GM18508 (cell line): ENCODE data around the gene COL16A1.

Experiments
- ATAC-seq: cut with Tn5 transposase; IDR thresholded peaks from one replicate; pipeline ENCODE4 v1.9.1; 2021; ENCODE audit warnings: moderate number of reproducible peaks; ENCODE audit not compliant: insufficient read depth, unreplicated experiment

Gene COL16A1

DNA sequence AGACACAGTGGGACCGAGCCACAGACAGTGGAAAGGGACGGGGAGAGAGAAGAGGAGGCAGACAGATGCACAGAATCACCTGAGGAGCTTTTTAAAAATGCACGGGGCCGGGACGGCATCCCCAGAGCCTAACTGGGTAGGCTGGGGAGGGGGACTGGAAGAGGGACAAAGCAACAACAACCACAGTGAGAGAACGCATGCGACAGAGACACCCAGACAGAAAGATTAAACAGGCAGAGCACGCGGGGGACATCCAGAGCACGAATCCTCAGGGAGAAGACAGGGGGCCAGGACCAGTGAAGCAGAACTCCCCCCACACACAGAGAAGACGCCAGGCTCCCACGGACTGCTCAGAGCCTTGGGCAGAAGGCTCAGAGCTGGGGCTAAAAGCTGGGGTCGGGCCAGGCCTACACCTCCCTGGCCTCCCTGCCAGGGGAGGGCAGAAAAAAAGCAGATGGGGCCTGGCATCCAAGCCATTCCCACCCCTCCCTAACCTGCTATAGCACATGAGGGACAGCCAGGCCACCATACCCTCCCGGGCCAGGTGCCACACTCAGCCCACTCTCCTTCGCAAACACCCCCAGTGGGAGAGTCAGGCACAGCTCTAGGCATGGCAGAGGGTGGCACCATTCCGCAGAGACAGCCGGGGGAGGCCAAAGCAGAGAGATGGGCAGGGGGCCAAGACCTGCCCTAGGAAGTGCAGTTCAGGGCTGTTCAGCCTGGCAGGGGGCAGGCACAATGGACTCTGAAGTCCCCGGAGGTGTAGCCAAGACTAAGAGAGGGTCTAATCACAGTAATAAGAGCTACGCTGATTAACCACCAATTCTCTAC is 29.8 kb upstream of the COL16A1 start:
- ATAC-seq = no peak

DNA sequence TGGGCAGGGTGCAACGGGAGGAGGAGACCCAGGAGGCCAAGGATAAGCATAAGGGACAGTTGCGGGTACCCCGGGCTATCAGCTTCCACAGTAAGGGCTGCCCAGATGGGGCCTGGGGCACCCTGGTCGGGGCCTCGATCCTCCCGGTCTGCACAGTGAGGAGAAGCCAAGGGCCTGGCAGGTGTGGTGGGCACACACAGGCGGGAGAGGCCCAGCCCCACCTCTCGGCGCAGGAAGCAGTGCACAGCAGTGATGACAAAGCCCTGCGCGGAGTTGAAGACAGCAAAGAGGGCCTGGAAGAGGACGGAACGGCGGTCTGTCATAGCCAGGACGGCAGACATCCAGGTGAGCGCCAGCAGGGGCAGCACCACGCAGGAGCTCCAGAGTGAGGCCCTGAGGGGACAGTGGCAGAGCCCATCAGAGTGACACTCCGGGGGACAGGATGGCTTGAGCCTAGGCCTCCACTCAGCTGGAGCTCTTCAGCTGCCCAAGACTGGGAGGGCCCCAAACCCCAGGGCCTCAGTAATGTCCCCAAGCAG is 29.0 kb upstream of the COL16A1 start:
- ATAC-seq = no peak

DNA sequence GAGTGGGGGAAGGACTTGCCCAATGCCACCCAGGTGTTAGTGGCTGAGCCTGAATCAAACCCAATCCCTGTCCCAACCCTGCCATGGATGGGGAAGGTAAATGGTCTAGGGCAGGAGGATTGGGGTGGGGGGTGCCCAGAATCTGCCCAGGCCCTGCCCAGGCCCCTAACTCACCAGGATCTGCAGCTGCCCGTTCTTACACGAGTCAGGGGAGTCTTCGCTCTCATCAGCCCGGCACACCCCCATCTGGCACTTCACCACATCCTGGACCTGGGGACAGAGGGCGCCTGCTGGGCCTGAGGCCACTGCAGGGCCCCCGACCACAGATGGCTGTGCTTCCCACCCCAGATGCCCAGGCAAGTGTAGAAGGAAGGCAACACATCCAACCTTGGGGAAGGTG is 28.5 kb upstream of the COL16A1 start:
- ATAC-seq = no peak

DNA sequence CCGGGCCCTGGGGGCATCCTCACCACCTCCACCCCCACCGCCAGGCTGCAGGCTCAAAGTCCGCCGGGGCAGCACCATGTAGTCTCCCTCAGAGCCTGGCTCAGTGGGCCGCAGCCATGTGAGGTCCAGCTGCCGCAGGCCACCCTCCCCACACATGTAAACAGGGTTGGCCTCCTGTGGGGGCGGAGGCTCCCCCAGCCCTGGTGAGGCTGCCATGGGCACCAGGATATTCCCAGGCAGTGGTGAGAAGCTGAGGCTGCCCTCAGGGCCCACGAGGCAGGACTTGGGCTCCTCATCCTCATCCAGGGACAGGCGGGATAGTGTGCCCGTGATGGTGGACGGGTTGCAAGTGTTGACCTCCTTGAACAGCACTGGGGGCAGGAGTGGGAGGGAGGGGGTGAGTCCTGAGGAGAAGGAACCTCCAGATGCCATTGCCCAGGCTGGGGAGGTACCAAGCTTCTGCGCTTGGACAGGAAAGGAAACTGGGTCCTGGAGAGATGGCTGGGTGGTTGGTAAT is 27.3 kb upstream of the COL16A1 start:
- ATAC-seq = no peak

DNA sequence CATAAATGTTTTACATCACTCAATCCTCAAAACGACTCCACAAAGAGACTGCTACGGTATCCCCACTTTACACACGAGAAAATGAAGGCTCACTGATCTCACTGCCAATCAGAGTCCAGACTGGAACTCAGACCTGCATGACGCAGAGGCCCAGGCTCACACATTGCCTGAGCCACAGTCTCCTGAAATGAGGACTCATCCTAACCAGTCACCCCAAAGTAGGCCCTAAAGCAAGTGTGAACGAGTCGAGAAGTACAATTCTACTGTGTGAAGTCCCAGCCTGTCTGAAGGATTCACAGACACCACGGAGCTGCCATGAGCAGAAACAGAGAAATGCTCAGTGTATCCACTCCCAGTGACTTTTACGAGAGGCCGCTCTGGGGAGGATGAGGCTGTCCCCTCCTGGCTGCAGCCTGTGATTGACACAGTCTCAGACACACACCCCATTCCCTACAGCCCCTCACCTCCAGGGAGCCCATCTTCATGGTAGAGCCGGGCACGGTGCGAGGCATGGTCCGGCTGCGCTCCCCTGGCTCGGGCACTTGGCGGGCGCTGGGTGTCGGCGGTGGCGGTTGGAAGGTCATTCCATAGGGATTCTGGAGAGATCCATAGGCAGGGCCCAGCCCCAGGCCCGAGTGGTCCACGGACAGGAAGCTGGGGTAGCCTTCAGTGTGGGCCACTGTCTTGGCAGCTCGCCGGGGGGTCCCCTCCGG is 26.7 kb upstream of the COL16A1 start:
- no peak for ATAC-seq

DNA sequence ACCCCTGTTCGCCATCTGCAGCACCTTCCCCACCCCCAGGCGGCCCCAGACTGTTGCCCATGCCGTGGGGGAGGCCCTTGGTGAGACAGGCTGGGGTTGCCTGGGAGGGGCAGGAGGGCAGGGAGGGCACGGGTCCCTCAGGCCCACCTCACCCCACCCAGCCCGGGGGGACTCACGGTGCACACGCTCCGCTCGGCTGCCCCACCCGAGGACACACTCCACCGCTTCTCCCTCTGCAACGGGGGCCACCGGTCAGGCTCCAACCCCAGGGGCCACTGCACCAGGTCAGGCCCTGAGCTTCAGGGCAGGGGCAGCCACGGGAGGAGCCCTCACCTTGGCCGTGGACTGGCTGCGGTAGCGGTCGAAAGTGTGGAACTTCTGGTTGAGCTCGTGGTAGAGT is 24.0 kb upstream of the COL16A1 start:
- ATAC-seq = no peak

DNA sequence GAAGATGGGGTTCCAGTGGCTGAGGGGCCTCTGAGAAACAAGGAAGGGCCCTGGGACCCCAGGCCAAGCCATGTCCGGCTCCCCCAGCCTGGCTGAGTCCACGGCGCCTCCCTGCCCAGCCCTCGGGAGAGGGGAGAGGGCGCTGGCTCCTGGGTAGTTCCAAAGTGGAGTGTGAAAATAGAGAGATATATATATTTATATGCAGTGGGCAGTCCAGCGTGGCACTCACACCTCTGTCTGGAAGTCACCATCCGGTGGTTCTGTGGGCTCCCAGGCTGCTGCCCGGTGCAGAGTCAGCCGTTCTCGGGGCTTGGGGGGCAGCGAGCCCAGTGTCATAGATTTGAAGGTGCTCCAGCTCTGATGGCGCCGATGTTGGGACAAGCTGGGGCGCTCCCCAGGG is 23.4 kb upstream of the COL16A1 start:
- no peak for ATAC-seq

DNA sequence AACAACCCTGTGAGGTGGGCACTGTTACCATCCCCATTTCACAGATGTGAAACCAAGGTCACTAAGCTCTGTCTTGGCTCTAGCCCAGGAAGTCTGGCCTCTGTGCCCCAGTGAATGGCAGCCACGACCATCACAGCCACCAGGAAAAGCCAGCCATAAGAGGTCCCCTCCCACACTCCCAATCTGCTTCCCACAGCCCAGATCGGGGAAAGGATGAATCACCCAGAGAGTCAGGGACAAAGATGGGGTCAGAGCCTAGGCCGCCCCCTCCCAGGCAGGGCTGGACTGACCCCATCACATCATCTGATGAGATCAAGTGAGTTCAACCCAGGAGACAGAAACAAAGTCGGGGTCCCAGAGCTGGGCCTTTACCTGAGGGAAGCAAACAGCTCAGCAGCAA is 22.9 kb upstream of the COL16A1 start:
- ATAC-seq = no peak

DNA sequence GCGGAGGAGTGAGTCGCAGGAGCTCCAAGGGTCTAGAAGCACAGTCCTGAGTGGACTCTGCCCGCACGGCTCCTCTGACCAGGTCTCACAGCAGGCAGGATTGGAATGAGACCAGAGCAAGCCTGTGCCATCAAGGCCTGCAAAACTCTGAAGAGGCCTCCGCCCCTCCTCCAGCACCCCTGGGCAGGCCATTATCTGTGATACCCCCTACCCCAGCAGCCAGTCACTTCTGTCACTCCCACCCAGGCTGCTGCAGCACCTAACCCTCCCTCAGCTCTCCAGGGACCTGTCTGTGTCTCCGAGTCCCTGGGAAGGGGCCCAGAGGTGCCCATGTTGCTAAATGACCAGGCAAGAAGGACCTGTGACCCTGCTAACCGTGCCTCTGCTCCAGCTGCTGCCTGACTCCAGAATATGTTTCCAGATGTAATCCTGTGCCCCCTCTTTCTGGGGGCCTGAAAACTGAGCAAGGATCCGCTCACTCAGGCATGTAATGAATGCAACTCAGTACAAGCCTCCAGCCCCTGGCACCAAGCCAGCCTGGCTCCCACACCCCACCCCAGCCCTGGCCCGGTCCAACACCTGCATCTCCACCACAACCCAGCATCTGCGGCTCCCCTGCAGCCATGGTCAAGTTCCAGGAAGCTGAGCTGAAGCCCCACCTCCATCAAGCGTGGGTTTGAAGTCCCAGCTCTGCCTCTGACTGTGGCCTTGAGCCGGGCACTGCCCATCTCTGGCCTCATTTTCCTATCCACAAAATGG is 22.1 kb upstream of the COL16A1 start:
- no peak for ATAC-seq

DNA sequence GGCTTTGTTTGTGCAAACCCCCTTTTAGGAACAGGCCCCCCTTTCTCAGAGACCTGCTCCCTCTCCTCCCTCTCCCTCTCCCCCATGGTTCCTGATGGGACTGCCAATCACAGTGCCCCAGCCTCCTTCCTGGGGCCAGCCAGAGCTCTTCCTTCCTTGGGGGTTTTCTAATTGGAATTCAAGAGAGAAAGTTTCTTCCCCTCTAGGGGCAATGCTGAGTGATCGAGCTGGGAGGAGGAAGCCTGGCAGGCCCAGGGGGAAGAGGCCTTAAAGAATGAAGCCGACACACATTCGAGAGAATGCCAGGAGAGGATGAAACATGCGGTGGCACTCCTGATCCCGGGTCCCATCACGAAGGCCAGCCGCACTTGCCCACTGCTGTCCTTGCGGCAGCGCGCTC is 21.3 kb upstream of the COL16A1 start:
- ATAC-seq = no peak

DNA sequence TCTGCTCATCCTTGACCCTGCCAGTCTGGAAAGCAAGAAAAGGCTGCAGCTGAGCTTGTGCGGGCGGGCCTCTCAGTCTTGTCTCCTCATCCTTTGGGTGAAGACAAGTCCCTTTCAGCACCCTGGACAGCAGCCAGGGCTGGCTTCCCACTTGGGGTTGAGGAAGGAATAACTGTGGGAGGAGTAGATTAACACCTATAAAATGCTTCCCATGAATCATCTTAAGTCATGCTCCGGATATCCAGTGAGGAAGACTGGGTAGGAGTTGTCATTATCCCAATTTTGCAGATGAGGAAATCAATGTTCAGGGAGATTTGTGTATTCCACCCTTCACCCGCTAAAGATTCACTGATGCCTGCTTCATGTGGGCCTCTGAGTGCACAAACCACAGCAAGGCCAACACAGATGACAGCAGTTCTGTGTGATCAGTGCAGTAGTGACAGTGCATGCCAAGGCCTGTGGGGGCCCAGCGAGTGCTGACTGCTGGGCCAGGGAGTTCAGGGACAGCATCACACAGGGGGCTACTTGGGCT is 20.1 kb upstream of the COL16A1 start:
- no peak for ATAC-seq

DNA sequence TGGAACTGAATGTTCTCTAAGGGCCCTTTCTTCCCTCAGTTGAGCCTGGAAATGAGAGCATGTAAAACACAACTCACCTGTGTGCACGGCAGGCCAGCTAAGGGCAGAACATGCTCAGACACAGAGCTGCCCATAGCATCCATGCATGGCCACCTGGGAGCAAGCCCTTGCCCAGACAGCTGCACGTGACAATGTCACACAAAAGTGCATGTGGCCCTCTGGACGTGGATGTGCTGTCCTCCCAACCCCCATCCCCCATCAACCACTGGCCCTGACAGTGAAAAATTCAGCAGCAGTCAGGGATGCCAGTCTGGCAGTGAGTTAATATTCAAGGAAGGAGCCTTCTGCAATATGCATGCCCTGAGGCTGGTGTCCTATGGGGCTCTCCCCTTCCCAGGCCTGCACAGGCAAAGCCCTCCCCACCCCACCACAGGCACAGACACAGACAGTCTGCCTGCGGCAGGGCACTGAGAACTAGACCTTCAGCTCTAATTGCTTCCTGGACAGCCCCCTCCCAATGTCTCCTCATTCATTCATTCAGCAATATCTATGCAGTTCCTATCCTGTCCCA is 14.6 kb upstream of the COL16A1 start:
- no peak for ATAC-seq

DNA sequence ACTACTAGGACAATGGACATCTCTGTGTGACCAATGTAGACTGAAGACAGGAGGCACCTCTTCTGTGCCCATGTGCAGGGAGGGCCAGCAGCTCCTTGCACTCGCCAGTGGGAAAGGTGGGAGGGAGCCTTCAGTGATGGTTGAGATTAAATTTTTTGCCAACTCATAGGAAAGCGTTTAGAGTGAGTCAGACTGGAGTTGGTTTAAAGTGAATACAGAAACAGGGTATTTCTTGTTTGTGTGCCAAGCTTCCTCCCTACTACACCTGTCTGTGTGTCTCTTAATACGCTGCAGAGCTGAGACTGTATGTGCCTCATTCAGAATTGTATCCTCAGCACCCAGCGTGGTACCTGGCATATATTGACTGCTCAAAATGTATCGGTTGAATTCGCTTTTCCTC is 13.5 kb upstream of the COL16A1 start:
- no peak for ATAC-seq

DNA sequence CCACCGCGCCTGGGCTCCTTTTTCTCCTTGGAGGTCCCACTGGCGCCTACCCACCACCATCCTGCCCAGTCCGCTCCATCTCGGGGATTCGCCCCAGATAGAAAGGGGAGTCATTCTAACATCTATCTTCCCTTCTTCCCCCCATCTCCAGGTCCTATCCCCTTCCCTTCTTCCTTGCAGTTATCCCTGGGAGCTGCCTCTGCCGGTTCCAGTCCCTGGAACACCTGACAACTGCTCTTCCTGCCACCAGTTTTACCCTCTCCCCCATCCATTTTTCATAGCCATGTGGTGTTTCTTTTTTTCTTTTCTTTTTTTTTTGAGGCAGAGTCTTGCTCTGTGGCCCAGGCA is 12.0 kb upstream of the COL16A1 start:
- ATAC-seq = no peak

DNA sequence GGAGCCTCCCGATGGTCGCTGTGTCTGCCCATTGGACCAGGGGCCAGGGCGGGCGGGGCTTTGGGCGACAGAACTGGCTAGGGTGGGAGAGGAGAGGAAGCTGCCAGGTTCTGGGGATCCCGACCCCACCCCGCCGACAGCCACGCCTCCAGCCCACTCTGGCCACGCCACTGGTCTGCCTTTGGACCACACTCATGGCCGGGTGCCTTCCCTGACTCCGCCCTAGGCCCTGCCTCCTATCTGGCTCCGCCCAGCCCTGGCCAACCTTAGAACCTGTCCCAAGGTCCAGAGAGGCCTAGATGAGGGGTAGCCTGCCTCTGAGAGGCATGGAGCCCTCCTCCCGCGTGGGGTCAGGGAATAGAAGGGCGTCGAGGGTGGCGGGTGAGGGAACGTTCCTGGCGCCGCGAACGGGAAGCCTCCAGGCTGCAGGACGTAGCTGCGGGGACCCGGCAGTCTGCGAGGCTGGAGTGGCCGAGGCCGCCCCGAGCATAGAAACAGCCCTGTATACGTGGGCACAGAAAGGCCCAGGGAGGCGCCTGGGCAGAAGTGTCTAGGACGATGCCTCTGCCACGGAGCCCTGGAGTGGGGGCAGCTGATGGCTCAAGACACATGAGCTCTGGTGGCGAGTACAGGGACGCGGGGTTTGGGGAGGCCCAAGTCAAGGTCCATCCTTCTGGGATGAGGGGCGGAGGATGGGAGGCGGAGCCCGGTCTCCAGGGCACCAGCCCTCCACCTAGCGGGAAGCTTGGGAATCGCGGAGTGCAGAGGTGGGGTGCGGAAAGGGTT is 11.5 kb upstream of the COL16A1 start:
- ATAC-seq = no peak

DNA sequence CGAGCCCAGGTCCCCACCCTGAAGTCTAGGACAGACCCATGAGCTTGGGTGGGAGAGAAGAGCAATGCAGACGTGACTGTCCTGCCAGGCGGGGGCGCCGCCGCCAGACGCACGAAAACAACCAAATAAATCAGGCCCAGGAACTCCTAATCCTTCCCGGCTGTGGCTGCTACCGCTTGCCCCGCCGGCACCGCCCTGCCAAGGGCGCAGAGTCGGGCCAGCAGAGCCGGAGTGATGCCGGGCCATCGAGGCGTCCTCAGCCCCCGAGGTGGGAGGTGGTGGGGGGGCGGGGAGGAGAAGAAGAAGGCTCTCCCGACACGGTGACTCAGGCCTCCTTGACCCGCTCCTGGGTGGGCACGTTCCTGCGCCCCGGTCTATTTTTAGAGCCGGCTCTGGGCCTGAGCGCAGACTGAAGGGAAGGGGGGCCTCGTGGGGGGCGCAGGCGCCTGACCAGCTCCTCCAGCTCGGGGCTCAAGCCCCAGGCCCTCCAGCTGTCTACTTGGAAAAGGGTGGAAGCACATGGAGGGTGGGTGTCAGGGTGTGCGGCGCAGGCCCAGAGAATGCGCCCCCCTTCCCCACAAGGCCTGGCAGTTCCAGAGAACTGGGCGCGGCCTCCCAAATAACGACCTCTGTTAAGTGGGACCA is 10.7 kb upstream of the COL16A1 start:
- no peak for ATAC-seq

DNA sequence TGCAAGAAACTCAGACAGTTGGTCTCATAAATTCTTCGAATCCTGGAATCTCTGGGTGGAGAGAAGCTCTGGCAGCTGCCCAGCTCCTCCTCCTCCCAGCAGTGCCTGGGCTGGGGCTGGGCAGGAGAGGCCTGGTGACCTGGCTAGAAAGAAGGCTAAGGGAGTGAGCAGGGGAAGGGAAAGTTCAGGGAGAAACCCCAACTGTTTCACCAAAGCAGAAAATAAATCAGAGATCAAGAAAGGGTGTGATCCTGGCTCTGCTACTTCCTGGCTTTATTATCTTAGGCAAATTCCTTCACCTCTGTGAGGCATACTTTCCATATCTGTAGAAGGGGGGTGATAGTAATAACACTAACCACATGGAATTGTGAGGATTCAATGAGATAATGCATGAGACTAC is 8.8 kb upstream of the COL16A1 start:
- ATAC-seq = no peak

DNA sequence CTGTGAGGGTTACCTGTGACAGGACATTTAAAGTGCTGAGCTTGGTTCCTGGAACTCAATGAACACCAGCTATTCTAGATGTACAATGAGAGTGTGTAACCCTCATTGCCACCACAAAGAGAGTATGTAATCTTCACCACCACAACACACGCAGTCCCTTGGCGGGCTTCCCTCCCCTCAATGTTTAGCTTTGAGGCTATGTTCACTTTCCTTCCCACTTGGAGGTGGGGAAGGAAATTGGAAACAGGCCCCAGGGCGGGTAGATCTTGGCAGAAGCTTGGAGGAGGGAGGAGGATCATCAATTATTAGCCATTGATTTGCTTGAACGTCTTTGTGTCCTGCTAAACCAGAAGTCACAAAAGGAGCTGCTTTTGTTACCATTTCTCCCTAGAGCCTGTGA is 8.3 kb upstream of the COL16A1 start:
- no peak for ATAC-seq

DNA sequence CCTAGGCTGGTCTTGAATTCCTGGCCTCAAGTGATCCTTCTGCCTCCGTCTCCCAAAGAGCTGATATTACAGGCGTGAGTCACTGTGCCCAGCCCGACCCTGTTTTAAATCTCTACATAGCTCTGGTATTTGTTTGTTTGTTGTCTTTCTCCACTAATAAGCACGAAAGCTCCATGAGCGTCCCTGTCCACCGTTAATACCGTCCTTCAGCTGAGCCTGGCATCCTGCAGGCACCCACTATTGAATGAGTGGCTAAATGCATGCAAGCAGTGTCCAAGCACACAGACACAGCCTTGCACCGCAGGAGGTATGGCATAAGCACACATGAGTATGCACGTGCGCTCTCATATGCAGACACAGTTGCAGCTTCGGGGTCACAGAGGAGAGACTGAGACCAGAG is 4.5 kb upstream of the COL16A1 start:
- ATAC-seq = no peak
